ENCODE measurements around the gene CTBP2.

The CTBP2 gene

DNA sequence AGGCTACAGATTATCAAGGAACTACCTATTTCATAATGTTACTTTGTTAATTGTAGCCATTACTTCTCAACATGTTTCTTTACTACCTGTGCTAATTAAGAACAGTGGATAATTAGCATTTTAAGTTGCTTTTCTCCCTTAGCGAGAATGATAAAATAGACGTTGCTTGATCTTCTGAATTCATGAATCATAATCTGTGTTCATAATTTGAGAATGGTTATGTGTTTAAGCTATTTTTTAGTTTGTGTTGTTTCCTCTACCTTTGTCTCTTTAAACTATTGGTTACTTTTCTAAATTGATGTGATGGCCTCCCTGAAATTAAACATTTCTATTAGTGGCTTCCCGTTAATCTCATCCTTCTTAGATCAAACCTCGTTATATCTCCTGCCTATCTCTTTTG is 218.5 kb downstream of the CTBP2 start, which contains the start of gene ZRANB1:
Gene ZRANB1 (plus strand): TSS at position 301 of the 400 bp plus-strand sequence. CDS start 371 bp downstream, outside the sequence.
- DNase-seq (ENCODE audit: low read depth), result no peak

DNA sequence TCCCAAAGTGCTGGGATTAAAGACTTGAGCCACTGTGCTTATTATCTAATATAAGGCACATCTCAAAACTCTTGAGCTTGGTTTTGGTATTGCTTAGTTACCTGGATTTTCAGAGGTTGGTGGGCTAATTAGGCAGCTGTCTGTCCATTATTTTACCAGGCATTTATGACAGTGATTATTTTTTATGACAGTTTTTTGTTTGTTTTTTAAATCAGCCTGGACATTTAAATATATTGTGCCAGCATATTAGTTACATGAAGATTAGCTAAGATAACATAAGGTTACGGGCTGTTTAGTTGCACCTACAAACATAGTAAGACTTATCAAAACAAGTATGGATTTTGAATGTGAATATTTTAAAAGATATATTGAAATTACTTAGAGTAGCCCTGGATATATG is 221.1 kb downstream of the CTBP2 start:
- DNase-seq (ENCODE audit: low read depth), result no peak

DNA sequence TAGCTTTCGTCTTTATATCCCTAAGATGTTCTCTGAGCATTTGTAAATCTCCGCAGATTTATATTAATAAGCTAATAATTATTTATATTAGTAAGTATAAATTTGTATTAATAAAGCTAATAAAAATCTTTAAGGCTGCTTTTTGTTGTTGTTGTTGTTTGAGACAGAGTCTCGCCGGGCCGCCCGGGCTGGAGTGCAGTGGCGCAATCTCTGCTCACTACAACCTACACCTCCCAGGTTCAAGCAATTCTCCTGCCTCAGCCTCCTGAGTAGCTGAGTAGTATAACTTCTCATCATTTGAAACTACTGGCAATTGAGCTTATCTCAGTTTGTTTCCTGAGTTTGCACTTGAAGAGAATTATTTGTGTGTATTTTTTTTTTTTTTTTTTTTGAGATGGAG is 223.6 kb downstream of the CTBP2 start:
- DNase-seq (ENCODE audit: low read depth), result no peak

DNA sequence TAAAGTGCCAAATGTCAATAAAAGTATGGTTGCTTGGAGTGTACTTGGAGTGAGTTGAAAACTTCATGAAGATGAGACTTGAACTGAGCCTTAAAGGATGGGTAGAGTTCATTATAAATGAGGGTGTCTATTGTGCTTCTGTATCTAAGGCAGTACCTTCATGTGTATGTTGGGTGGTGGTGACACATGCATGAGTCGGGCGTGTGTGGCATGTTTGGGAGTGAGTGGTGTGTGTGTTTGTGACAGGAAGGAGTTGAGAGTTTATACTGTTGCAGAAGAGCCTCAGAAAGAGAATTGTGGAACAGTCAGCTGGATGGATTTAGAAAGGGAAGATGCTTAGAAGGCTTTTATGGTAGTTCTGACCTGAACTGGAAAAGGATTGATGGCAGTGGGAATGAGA is 224.4 kb downstream of the CTBP2 start:
- no peak for DNase-seq (ENCODE audit: low read depth)

Data from T follicular helper cell (primary cell).